ENCODE results near the gene MANEAL.

Gene MANEAL

GRCh38 chr1:37814252-37814651 lies 20.6 kb downstream of the MANEAL start:
- DNase-seq (ENCODE audit: low read depth) = no peak
- H3K4me3 ChIP-seq (ENCODE audit: low read length) = no peak overlapping the region
- TF ChIP-seq CTCF (IDR thresholded peaks at IDR 0.05; ENCODE audit: insufficient read depth, low read depth, low read length, missing control alignments) = no peak

- TF ChIP-seq CTCF (IDR thresholded peaks at IDR 0.05; ENCODE audit: insufficient read depth, low read depth, low read length, missing control alignments) = no peak
- DNase-seq (ENCODE audit: low read depth) = peak; percentile 31
- H3K4me3 ChIP-seq (ENCODE audit: low read length) = no peak overlapping the region
Observed at GRCh38 chr1:37817481-37817880, 23.8 kb downstream of the MANEAL start.

- no peak for DNase-seq (ENCODE audit: low read depth)
- no peak overlapping the region for H3K4me3 ChIP-seq (ENCODE audit: low read length)
- TF ChIP-seq CTCF (IDR thresholded peaks at IDR 0.05; ENCODE audit: insufficient read depth, low read depth, low read length, missing control alignments) = no peak
Observed at GRCh38 chr1:37821481-37821880, 27.8 kb downstream of the MANEAL start.

- peak; percentile 76 for DNase-seq (ENCODE audit: low read depth)
- no peak for TF ChIP-seq CTCF (IDR thresholded peaks at IDR 0.05; ENCODE audit: insufficient read depth, low read depth, low read length, missing control alignments)
- no peak overlapping the region for H3K4me3 ChIP-seq (ENCODE audit: low read length)
Observed at GRCh38 chr1:37822906-37823815, 29.5 kb downstream of the MANEAL start.

GRCh38 chr1:37824001-37824400 lies 30.4 kb downstream of the MANEAL start:
- no peak for DNase-seq (ENCODE audit: low read depth)
- no peak for TF ChIP-seq CTCF (IDR thresholded peaks at IDR 0.05; ENCODE audit: insufficient read depth, low read depth, low read length, missing control alignments)
- H3K4me3 ChIP-seq (ENCODE audit: low read length) = no peak overlapping the region

- no peak overlapping the region for H3K4me3 ChIP-seq (ENCODE audit: low read length)
- no peak for DNase-seq (ENCODE audit: low read depth)
- TF ChIP-seq CTCF (IDR thresholded peaks at IDR 0.05; ENCODE audit: insufficient read depth, low read depth, low read length, missing control alignments) = no peak
Observed at GRCh38 chr1:37825506-37825905, 31.9 kb downstream of the MANEAL start.
